Measurements from ENCODE around the gene ZC3HAV1. TPM values are rescaled to one million over a fixed set of nuclear protein-coding genes. Genes with fewer than 3 reads are reported as not detected.

ZC3HAV1 gene
- total and polyA plus RNA-seq, 2 of the 13 experiments (the other 11 are each of a cell fraction or from before 2014, with no cell fraction given) = 12.7 to 23.7 TPM

GRCh38 chr7:139133335-139134139, 24.0 kb upstream of the ZC3HAV1 start (continued):
- no peak for TF ChIP-seq ZHX1 (CRISPR knock-in tag; IDR thresholded peaks at IDR 0.05; ENCODE audit: low read depth)
- TF ChIP-seq, protein P1, sequence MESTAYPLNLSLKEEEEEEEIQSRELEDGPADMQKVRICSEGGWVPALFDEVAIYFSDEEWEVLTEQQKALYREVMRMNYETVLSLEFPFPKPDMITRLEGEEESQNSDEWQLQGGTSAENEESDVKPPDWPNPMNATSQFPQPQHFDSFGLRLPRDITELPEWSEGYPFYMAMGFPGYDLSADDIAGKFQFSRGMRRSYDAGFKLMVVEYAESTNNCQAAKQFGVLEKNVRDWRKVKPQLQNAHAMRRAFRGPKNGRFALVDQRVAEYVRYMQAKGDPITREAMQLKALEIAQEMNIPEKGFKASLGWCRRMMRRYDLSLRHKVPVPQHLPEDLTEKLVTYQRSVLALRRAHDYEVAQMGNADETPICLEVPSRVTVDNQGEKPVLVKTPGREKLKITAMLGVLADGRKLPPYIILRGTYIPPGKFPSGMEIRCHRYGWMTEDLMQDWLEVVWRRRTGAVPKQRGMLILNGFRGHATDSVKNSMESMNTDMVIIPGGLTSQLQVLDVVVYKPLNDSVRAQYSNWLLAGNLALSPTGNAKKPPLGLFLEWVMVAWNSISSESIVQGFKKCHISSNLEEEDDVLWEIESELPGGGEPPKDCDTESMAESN (CRISPR knock-in tag; conservative IDR thresholded peaks at IDR 0.05) = peak; percentile 66; the same call in 1 of the 2 replicates
- peak; percentile 51 for TF ChIP-seq PTBP1 (IDR thresholded peaks at IDR 0.05; ENCODE audit: low read depth, low read length, poor library complexity, severe bottlenecking)
- TF ChIP-seq YEATS2 (CRISPR knock-in tag; IDR thresholded peaks at IDR 0.05; ENCODE audit: borderline replicate concordance) = peak; percentile 88
- TF ChIP-seq FOXM1 (CRISPR knock-in tag; IDR thresholded peaks at IDR 0.05) = 0 out of 2 replicates have a peak, but pooled peaks have one; percentile 8
- no peak for TF ChIP-seq HOXA7 (CRISPR knock-in tag; IDR thresholded peaks at IDR 0.05)
- peak; percentile 90 for TF ChIP-seq NR0B2 (CRISPR knock-in tag; IDR thresholded peaks at IDR 0.05)
- no peak for TF ChIP-seq SP2 (CRISPR knock-in tag; IDR thresholded peaks at IDR 0.05)
- TF ChIP-seq TBL1XR1 (IDR thresholded peaks at IDR 0.05; ENCODE audit: borderline replicate concordance, low read length, partially characterized antibody) = peak; percentile 65
- TF ChIP-seq ZNF841 (CRISPR knock-in tag; IDR thresholded peaks at IDR 0.05; ENCODE audit: borderline replicate concordance) = no peak
- TF ChIP-seq ZNF773 (CRISPR knock-in tag; IDR thresholded peaks at IDR 0.05; ENCODE audit: borderline replicate concordance) = peak; percentile 67; the same call in 1 of the 2 replicates
- TF ChIP-seq ZNF770 (CRISPR knock-in tag; IDR thresholded peaks at IDR 0.05) = peak; percentile 60; the same call in 1 of the 2 replicates
- TF ChIP-seq SP140L (CRISPR knock-in tag; IDR thresholded peaks at IDR 0.05; ENCODE audit: borderline replicate concordance) = 0 out of 2 replicates have a peak, but pooled peaks have one; percentile 86
- TF ChIP-seq, protein P2, sequence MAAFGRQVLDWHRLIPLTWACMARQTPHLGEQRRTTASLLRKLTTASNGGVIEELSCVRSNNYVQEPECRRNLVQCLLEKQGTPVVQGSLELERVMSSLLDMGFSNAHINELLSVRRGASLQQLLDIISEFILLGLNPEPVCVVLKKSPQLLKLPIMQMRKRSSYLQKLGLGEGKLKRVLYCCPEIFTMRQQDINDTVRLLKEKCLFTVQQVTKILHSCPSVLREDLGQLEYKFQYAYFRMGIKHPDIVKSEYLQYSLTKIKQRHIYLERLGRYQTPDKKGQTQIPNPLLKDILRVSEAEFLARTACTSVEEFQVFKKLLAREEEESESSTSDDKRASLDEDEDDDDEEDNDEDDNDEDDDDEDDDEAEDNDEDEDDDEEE (CRISPR knock-in tag; IDR thresholded peaks at IDR 0.05) = 0 out of 2 replicates have a peak, but pooled peaks have one; percentile 68
- TF ChIP-seq ZNF224 (CRISPR knock-in tag; IDR thresholded peaks at IDR 0.05) = peak; percentile 35; the same call in 1 of the 2 replicates
- peak; percentile 80 for TF ChIP-seq GATAD2A (CRISPR knock-in tag; IDR thresholded peaks at IDR 0.05)
- no peak for TF ChIP-seq ZNF180 (CRISPR knock-in tag; IDR thresholded peaks at IDR 0.05; ENCODE audit: borderline replicate concordance, low read depth)
- TF ChIP-seq, protein P3, sequence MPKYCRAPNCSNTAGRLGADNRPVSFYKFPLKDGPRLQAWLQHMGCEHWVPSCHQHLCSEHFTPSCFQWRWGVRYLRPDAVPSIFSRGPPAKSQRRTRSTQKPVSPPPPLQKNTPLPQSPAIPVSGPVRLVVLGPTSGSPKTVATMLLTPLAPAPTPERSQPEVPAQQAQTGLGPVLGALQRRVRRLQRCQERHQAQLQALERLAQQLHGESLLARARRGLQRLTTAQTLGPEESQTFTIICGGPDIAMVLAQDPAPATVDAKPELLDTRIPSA (CRISPR knock-in tag; IDR thresholded peaks at IDR 0.05; ENCODE audit: borderline replicate concordance) = no peak
